GM21528 (cell line): ENCODE data around the gene DOC2A.

Experiments used
- ATAC-seq: cut with Tn5 transposase; IDR thresholded peaks from one replicate; pipeline ENCODE4 v1.9.1; 2021; ENCODE audit warnings: mild to moderate bottlenecking, moderate library complexity; ENCODE audit not compliant: unreplicated experiment, low FRiP score

The DOC2A gene

DNA sequence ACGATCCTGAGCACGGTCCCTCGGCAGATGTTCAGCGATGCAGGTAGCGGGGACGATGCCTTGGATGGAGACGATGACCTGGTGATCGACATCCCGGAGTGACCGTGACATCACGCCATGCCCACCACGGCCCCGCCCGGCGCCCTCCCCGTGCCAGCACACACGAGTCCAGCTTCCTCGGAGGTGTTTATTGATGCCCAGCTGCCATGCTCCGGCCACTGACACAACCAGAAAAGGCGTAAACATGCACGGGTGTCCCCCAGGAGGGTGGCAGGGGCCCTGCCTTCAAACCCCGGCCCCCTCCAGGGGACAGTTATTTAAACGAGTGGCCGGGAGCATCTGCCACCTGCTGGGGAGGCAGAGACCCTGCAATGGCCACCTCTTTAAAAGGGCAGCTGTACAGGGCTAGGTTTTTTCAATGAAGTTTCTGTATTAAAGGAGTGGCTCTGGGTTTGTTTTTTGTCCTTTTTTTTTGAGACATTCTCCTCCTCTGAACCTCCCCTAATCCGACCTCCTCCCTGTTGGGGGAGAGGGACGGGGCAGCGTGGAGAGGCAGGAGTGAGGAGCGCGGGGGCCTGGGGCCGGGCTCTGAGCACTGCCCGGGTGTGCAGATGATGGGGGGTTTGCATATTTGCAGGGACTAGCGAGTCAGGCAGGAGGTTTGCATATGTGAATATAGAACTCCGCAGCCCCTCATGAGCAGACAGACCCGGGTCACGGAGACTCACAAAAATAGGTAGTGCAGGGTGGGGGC, 5.3 kb downstream of the DOC2A start:
- no peak for ATAC-seq

DNA sequence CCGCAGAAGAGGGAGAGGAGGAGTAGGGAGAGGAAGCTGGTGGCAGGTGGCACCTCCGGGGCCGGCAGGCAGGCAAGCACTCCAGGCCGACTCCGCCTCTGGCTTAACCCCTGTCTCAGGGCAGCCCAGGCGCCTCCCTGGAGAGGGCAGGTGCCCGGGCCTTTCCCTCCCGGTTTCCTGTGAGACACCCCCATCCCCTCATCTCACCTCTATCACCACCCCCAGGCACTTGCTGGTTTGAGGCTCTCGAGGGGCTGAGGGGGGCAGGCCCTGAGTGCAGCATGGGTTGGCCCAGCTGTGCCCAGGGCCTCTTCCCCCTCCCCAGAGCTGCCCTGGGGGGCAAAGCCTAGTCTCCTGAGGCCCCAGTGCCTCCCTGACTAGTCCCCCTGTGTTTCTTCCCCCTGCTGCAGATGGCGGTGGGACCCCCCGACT, 6.0 kb downstream of the DOC2A start:
- no peak for ATAC-seq

DNA sequence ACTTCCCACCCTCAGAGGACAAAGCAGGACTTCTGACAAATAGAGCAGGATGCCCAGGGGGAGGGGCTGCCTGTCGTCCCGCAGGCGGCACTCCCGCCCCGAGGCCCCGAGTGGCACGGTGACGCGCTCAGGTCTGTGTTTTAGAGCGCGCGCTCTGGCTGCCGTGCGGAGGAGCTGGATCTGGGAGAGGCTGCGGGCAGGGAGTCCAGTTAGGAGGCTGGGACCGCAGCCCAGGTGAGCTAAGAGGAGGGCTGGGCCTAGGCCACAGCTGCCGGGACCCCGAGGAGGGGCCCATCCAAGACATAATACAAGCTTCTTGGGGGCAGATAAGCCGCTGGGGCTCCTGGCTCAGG, 6.4 kb downstream of the DOC2A start:
- ATAC-seq = no peak

GRCh38 chr16:30003670-30004423, 7.0 kb downstream of the DOC2A start:
- no peak for ATAC-seq

DNA sequence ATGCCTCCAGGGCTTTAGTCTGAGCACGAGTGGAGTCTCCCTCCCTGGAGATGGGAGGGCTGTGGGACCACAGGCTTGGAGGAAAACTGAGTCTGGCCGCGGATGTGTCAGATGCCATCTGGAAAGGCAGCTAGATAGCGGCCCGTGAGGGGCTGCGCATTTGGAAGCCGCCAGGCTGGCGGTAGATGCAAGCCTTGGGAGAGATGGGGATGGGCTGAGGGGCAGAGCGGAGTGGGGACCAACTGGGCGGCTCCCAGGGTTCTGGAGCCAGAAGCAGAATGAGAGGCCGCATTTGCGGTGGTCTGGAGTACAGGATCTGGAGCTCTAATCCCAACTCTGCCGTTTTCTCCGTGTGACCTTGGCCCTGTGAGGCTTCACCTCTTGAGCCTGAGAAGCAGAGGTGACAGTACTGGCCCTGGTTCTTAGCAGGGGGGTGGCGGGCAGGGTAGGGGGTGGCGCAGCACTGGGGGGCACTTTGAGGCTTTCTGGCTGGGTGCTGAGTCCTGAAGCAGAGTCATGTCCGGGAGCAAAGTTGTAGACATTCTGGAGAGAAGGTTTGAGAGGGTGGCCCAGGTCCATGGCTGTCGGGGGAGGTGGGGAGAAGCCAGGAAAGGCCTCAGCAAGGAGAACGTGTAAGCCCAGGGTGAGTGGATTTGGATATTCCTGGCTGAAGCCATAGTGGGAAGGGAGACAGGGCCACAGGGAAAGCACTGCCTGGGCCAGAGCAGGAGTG, 8.0 kb downstream of the DOC2A start:
- no peak for ATAC-seq

- no peak for ATAC-seq
Measured at GRCh38 chr16:30000735-30001631, 9.8 kb downstream of the DOC2A start.

DNA sequence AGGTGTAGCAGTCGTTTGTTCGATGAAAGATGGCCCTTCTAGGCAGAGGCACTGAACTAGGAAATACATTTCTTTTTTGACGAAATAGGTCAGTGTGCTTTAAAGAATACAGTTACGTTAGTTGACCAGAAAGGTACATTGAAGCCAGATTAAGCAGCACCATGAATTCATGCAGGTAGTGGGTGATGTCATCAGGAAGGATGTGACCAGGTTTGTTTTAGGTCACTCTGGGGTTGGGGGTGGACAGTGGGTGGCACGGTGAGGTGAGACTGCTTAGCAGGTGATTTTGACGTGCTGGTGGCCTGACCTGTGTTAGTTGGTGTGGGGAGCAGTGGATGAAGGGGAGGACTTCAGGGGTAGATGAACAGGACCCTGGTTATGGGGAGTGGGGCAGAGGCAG, 11.2 kb downstream of the DOC2A start:
- no peak for ATAC-seq

GRCh38 chr16:29996766-29997250, 14.0 kb downstream of the DOC2A start:
- ATAC-seq = no peak

- peak; percentile 76 for ATAC-seq
Measured at GRCh38 chr16:29995911-29996765, 14.7 kb downstream of the DOC2A start, which contains the start of gene INO80E. TSS of gene INO80E (plus strand) at chr16:29996241. CDS start at chr16:29996311, 70 bp downstream.

DNA sequence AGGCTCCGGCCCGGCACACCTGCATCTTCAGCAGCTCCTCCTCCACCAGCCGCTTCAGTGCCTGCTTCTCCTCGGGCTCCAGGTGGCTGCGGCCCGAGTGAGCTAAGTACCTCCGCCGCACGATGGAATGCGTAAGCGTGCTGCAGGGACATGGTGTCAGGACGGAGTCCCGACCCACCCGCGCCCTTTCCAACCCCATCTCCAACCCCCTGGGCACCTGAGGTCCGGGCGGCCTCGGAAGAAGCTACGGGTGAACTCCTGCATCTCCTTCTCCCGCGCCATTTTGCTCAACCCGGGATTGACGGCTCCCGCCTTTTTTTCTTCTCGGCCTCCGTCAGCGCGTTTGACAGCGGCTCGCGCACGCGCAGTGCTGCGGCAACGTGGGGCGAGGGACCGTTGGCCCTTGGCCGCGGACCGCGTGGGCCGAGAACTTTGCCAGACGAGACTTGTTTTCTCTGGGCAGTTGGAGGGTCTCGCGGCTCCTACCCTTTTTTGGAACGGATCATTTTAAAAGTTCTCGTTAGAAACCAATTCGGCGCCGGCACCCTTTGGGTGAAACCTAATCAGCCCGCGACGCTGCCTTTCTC, 15.4 kb downstream of the DOC2A start, which contains the start of gene HIRIP3:
Gene HIRIP3, minus strand, starts transcription at position 294 of the 587 bp plus-strand sequence. Its CDS starts 12 bp downstream, at position 282.
- ATAC-seq = peak; percentile 50

DNA sequence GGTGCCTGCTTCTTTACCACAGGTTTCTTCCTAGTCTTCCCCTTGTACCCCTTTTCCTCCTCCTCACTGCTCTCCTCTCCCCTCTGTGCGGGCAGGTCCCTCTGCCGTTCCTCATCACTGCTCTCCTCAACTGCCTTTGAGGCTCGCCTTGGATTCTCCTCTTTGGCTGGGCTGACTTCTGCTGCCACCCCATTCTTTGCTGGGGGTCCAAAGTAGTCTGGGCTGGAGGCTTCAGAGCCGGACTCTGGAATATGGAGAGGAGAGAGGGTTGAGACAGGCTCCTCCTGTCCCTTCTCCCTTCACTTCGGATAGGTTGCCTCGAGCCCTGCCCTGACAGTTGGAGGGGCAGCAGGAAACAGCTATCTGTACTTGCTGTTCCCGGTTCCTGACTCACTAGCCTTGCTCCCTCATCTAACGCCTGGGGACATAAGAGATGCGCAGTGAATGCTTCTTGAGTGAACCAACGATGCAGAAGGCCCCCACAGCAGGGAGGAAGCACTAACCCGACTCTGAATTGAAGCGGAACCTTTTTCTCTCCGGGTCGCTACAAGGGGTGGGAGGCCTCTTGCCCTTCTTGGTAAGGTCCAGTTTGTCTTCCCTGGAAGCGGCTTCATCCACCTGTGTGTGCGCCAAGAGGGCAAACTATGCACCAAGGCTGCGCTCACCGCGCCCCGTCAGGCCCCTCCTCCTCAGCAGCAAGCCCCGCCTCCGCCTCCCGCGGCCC, 16.1 kb downstream of the DOC2A start:
- peak; percentile 46 for ATAC-seq

- ATAC-seq = no peak
Measured at GRCh38 chr16:29993903-29994599, 16.8 kb downstream of the DOC2A start.

DNA sequence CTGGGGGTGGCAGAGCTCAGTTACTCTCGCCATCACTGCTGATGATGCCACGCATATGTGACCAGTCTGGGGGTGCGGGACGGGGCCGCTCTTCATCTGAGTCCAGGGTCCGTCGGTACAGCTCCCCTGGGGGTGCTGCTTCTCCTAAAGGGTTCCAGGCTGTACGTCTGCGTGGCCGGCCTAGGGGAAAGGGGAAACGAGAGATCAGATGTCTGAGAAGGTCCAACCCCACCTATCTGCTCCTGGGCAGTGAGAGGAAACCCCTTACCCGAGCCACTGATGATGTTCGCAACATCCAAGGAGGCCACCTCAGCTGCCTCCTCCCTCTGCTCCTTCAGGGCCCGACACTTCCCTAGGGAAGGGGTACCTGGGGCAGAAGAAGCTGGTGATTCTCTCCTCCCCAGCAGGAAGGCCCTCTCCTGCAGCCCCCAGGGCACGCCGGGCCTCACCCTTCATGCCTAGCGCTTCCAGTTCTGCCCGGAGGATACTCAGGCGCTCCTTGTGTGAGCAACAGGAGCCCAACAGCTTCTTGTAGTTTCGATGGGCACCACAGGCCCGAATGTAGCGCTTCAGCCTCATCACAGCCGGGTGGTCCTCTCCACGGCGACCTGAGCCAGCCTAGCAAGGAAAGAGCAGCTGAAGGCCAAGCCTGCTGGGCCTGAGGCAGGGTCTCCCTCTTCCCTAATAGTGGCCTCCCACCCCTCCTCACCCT, 17.5 kb downstream of the DOC2A start:
- ATAC-seq = no peak

DNA sequence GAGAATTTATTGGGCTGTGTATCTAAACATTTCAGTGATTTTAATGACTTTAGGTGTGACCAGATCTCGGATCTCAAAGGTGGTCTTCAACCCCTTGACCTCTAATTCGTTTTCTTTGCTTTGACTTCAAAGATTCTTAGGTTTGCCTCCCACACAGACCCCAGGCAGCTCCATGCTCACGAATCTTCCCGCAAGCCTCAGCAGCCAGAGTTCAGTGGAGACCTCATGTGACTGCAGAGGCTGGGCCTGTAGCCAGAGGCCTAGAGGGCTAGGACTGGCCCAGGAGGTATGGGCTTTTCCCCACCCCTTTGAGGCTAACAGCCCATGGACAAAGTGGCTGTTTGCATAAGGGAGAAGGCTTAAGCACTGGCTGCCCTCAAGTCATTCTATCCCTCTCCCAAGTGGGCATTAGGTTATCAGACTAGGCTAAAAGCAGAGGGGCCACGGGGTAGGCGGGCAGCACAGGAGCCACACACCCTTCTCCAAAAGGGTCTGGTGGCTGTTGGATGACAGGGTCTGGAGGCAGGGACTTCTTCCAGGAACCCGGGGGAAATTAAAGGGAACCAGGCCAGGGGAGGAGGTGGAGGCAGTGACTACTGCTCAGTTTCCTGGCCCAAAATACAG, 18.4 kb downstream of the DOC2A start:
- no peak for ATAC-seq

- no peak for ATAC-seq
Measured at GRCh38 chr16:29991571-29991904, 19.3 kb downstream of the DOC2A start.

DNA sequence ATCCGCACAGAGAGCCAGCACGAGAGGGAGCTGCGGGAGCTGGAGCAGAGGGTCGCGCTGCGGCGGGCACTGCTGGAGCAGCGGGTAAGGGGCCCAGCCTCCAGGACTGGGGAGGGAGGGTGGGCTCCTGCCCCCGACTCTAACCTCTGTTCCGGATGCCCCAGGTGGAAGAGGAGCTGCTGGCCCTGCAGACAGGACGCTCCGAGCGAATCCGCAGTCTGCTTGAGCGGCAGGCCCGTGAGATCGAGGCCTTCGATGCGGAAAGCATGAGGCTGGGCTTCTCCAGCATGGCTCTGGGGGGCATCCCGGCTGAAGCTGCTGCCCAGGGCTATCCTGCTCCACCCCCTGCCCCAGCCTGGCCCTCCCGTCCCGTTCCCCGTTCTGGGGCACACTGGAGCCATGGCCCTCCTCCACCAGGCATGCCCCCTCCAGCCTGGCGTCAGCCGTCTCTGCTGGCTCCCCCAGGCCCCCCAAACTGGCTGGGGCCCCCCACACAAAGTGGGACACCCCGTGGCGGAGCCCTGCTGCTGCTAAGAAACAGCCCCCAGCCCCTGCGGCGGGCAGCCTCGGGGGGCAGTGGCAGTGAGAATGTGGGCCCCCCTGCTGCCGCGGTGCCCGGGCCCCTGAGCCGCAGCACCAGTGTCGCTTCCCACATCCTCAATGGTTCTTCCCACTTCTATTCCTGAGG, 19.8 kb downstream of the DOC2A start:
- ATAC-seq = no peak
